CD4-positive, alpha-beta T cell (primary cell): Measurements from ENCODE around the gene SCIN. TPM values are rescaled to one million over a fixed set of nuclear protein-coding genes. Genes with fewer than 3 reads are reported as not detected.
"Not testable (repeated sequence)": the region's sequence is repeated elsewhere in the genome, so short reads cannot be mapped to it uniquely, and the experiment has no call there.

Source experiments
- ATAC-seq: fragments of 200-7000 bp; cut with Tn5 transposase; one replicate; pipeline ENCODE4 v1.10.0; 2022; ENCODE audit warnings: mild to moderate bottlenecking; ENCODE audit not compliant: poor library complexity
- CTCF ChIA-PET: fragments of 350-600 bp; sonication (Branson Sonifier 250); formaldehyde crosslinking; loops from one replicate; lab custom pipeline; 2021; ENCODE audit warnings: antibody characterized with exemption, inconsistent platforms; lab: Charles Lee
- POLR2A ChIA-PET: fragments of 350-600 bp; sonication (Branson Sonifier 250); formaldehyde crosslinking; loops from one replicate; lab custom pipeline; 2021; ENCODE audit warnings: antibody characterized with exemption, inconsistent platforms; lab: Charles Lee
- DNase-seq, 14 experiments: peaks; one replicate each; pipeline ENCODE4 v3.0.0-alpha.2; 2013 to 2020; ENCODE audit warnings: mixed read lengths in 2 of 14
- H3K27ac ChIP-seq, 2 donors: one replicate each; pipeline versions ENCODE4 v1.5.1 to v1.7.0; 2013; ENCODE audit warnings: low read length in 2 of 2, low read depth in 1 of 2, mild to moderate bottlenecking in 1 of 2
- H3K27me3 ChIP-seq, 2 experiments: 1 replicate in 1 of 2; 2 replicates in 1 of 2; pipeline versions ENCODE4 v1.6.1 to v1.7.0; 2013; ENCODE audit warnings: low read length in 2 of 2, control low read depth in 1 of 2, mild to moderate bottlenecking in 1 of 2, moderate library complexity in 1 of 2; ENCODE audit not compliant: insufficient read depth in 2 of 2, control insufficient read depth in 1 of 2
- H3K36me3 ChIP-seq: one replicate; pipeline ENCODE4 v1.6.1; 2013; ENCODE audit warnings: low read length, control low read depth; ENCODE audit not compliant: insufficient read depth
- H3K4me1 ChIP-seq: one replicate; pipeline ENCODE4 v1.6.1; 2013; ENCODE audit warnings: low read length, control low read depth; ENCODE audit not compliant: insufficient read depth
- H3K4me3 ChIP-seq: one replicate; pipeline ENCODE4 v1.5.1; 2013; ENCODE audit warnings: mild to moderate bottlenecking, low read length, moderate library complexity
- H3K9me3 ChIP-seq, 2 experiments: 1 replicate in 1 of 2; 2 replicates in 1 of 2; pipeline versions ENCODE4 v1.6.1 to v1.7.0; 2013; ENCODE audit warnings: low read length in 2 of 2, mild to moderate bottlenecking in 2 of 2, control low read depth in 1 of 2, moderate library complexity in 1 of 2; ENCODE audit not compliant: control insufficient read depth in 1 of 2, insufficient read depth in 1 of 2
- H3K27ac Mint-ChIP-seq: one replicate; pipeline ENCODE4 v1.8.0; 2020; ENCODE audit warnings: mixed read lengths
- H3K27me3 Mint-ChIP-seq: one replicate; pipeline ENCODE4 v1.8.0; 2021; ENCODE audit warnings: mixed read lengths
- H3K36me3 Mint-ChIP-seq: one replicate; pipeline ENCODE4 v1.8.0; 2021; ENCODE audit warnings: low read depth, mixed read lengths
- H3K4me1 Mint-ChIP-seq: one replicate; pipeline ENCODE4 v1.8.0; 2021; ENCODE audit warnings: low read depth, mixed read lengths
- H3K4me3 Mint-ChIP-seq: one replicate; pipeline ENCODE4 v1.8.0; 2020; ENCODE audit warnings: mild to moderate bottlenecking, mixed read lengths
- H3K9me3 Mint-ChIP-seq: one replicate; pipeline ENCODE4 v1.8.0; 2020; ENCODE audit warnings: mixed read lengths
- CTCF ChIP-seq: fragments of 200-600 bp; IDR thresholded peaks from one replicate; pipeline ENCODE4 v1.8.0; 2022; ENCODE audit warnings: antibody characterized with exemption, mild to moderate bottlenecking
- intact Hi-C, 2 experiments: fragments of 100-400 bp; cut with DNase I in 1 of 2; cut with micrococcal nuclease in 1 of 2; formaldehyde crosslinking; loops; one replicate each; pipeline versions ENCODE4 v1.15.1 to v1.9.0; 2023 to 2025; cut with DNase I, micrococcal nuclease
- total RNA-seq, 174 experiments: library from RNA in 2 of 174; stranded (reverse) in 2 of 174; gene quantifications; one replicate each; pipeline ENCODE4 v1.2.3 and lab custom pipeline; 2021 to 2026

SCIN gene
- total RNA-seq, 2 experiments from 2014 or later = 0.08 TPM; not detected in 1

GRCh38 chr7:12553416-12553815 lies 17.1 kb upstream of the SCIN start:
- H3K36me3 Mint-ChIP-seq = no peaks in the 10 kb centered on the region
- no peaks in the 10 kb centered on the region for H3K4me1 Mint-ChIP-seq
- no peak overlapping the region for H3K4me3 ChIP-seq
- intact Hi-C loops = no loop called here
- TF ChIP-seq CTCF = no peak
- H3K27me3 ChIP-seq = no peaks in the 10 kb centered on the region
- no peaks in the 10 kb centered on the region for H3K4me1 ChIP-seq
- no peak for ATAC-seq
- H3K9me3 Mint-ChIP-seq = no peaks in the 10 kb centered on the region
- CTCF ChIA-PET = no interaction called here
- POLR2A ChIA-PET = no interaction called here
- no peak overlapping the region for H3K27ac Mint-ChIP-seq
- H3K36me3 ChIP-seq = no peaks in the 10 kb centered on the region
- H3K27ac ChIP-seq = no peak overlapping the region
- no peak for DNase-seq
- no peak overlapping the region for H3K4me3 Mint-ChIP-seq
- H3K27me3 Mint-ChIP-seq = no peaks in the 10 kb centered on the region
- peaks cover 0 to 4% of the 10 kb centered on the region in 2 experiments for H3K9me3 ChIP-seq

- Mint-ChIP-seq H3K36me3 (no peaks in the 10 kb centered on the region), H3K4me1 (no peaks in the 10 kb centered on the region), H3K27me3 (no peaks in the 10 kb centered on the region), H3K27ac (no peak overlapping the region), H3K9me3 (no peaks in the 10 kb centered on the region), H3K4me3 (no peak overlapping the region)
- no peak for TF ChIP-seq CTCF
- Histone ChIP-seq H3K36me3 (no peaks in the 10 kb centered on the region), H3K9me3 (peaks cover 0 to 4% of the 10 kb centered on the region in 2 experiments), H3K4me3 (no peak overlapping the region), H3K27ac (no peak overlapping the region), H3K27me3 (no peaks in the 10 kb centered on the region), H3K4me1 (no peaks in the 10 kb centered on the region)
- POLR2A ChIA-PET = no interaction called here
- CTCF ChIA-PET = no interaction called here
- ATAC-seq = no peak
- intact Hi-C loops = no loop called here
- no peak for DNase-seq
Measured at GRCh38 chr7:12554351-12554750, 16.2 kb upstream of the SCIN start.

- TF ChIP-seq CTCF = no peak
- Mint-ChIP-seq H3K4me3 (no peak overlapping the region), H3K27ac (no peak overlapping the region), H3K9me3 (no peaks in the 10 kb centered on the region), H3K27me3 (no peaks in the 10 kb centered on the region), H3K4me1 (no peaks in the 10 kb centered on the region), H3K36me3 (no peaks in the 10 kb centered on the region)
- intact Hi-C loops = no loop called here
- no peaks in the 10 kb centered on the region for H3K4me1 ChIP-seq
- H3K27me3 ChIP-seq = no peaks in the 10 kb centered on the region
- no peak overlapping the region for H3K4me3 ChIP-seq
- no peak for ATAC-seq
- no peak for DNase-seq
- H3K27ac ChIP-seq = no peak overlapping the region
- POLR2A ChIA-PET = no interaction called here
- no peaks in the 10 kb centered on the region for H3K36me3 ChIP-seq
- H3K9me3 ChIP-seq = peaks cover 0 to 4% of the 10 kb centered on the region in 2 experiments
- CTCF ChIA-PET = no interaction called here
Measured at GRCh38 chr7:12554872-12555271, 15.6 kb upstream of the SCIN start.

- DNase-seq (peak in 1 of 14 experiments; percentile 25), ATAC-seq (peak; percentile 68)
- H3K27me3 ChIP-seq, CTCF ChIA-PET, H3K36me3 ChIP-seq, H3K4me1 ChIP-seq, H3K4me1 Mint-ChIP-seq, intact Hi-C loops, H3K27me3 Mint-ChIP-seq, H3K36me3 Mint-ChIP-seq, H3K9me3 ChIP-seq, H3K27ac ChIP-seq, POLR2A ChIA-PET, H3K9me3 Mint-ChIP-seq, H3K4me3 ChIP-seq, H3K27ac Mint-ChIP-seq: not testable (repeated sequence)
- H3K4me3 Mint-ChIP-seq = peak overlapping the region; percentile 62
Measured at GRCh38 chr7:12555695-12556094, 14.8 kb upstream of the SCIN start.

GRCh38 chr7:12556139-12556792 lies 14.3 kb upstream of the SCIN start:
- H3K27ac ChIP-seq, POLR2A ChIA-PET, H3K4me3 ChIP-seq, H3K4me1 Mint-ChIP-seq, H3K36me3 Mint-ChIP-seq, H3K27ac Mint-ChIP-seq, H3K27me3 ChIP-seq, H3K4me1 ChIP-seq, H3K27me3 Mint-ChIP-seq, H3K9me3 Mint-ChIP-seq, intact Hi-C loops, CTCF ChIA-PET, H3K36me3 ChIP-seq, H3K9me3 ChIP-seq: not testable (repeated sequence)
- ATAC-seq = peak; percentile 65
- peak in 3 of 14 experiments; percentile 12 to 18 (median 15) for DNase-seq
- peak overlapping the region; percentile 65 for H3K4me3 Mint-ChIP-seq
